ENCODE data around the gene NEUROD2. TPM values are rescaled to one million over a fixed set of nuclear protein-coding genes. Genes with fewer than 3 reads are reported as not detected.

The NEUROD2 gene
- total and polyA plus RNA-seq, 4 donors = not detected

DNA sequence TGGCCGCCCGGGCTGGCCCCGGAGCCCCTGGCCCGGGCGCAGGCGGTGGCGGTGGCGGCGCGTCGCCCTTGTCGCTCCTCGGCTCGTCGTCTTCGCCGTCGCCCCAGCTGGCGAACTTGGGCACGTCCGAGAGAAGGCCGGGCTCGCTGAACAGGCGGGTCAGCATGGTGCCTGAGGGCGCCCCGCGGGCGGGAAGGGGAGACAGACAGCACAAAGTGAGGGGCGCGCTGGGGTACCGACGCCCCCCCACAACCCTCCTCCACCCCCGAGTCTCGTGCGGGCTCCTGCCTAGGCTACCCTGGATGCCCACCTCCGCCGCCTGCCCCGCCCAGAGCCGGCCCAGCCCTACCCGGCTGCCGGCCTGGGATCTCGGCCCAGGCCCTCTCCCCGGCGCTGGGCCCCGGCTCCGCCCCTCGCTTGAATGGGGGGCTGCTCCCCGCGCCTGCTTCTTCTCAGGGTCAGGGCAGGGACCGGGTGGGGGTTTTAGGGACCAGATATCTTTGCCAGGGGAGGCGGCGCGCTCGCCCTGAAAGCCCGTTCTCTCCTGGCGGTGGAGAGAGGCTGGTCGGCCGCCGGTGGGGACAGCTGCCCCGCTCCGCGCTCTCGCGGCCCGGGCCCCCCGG, 1.2 kb downstream of the NEUROD2 start:
- DNase-seq (ENCODE audit: low spot score) = no peak

More for the DNA sequence above, 1.2 kb downstream of the NEUROD2 start:
- Histone ChIP-seq H3K4me1 (ENCODE audit: control insufficient read depth in 4 of 4, insufficient read depth in 4 of 4, low read length in 3 of 4) (peaks cover 9 to 20% (median 15%) of the 10 kb centered on the region in 4 donors), H3K9ac (ENCODE audit: low read depth in 1 of 2, low read length in 2 of 2) (no peak overlapping the region), H3K9me3 (ENCODE audit: control insufficient read depth in 4 of 4, low read length in 3 of 4) (no peaks in the 10 kb centered on the region), H3K4me3 (ENCODE audit: low read depth in 1 of 3, low read length in 3 of 3) (no peak overlapping the region), H3K27ac (ENCODE audit: low read depth in 1 of 2, low read length in 2 of 2) (no peak overlapping the region), H3K27me3 (ENCODE audit: control insufficient read depth in 4 of 4, insufficient read depth in 4 of 4, low read length in 3 of 4) (peaks cover 5 to 16% (median 9%) of the 10 kb centered on the region in 4 donors), H3K36me3 (ENCODE audit: control insufficient read depth in 4 of 4, insufficient read depth in 3 of 4, low read depth in 1 of 4, low read length in 3 of 4) (no peaks in the 10 kb centered on the region)
- TF ChIP-seq RXRA (IDR thresholded peaks at IDR 0.05) (no peak), NR2F2 (IDR thresholded peaks at IDR 0.05) (no peak), HNF4G (IDR thresholded peaks at IDR 0.05) (no peak), ATF3 (IDR thresholded peaks at IDR 0.05) (no peak), EGR1 (IDR thresholded peaks at IDR 0.05; ENCODE audit: low read depth in 2 of 2) (no peak), YY1 (IDR thresholded peaks at IDR 0.05) (no peak), CTCF (IDR thresholded peaks at IDR 0.05; ENCODE audit: low read depth, low read length, missing input control) (no peak), HNF4A (conservative IDR thresholded peaks at IDR 0.05) (no peak), GABPA (IDR thresholded peaks at IDR 0.05 in 1 of 2, conservative IDR thresholded peaks at IDR 0.05 in 1 of 2) (no peak), FOXA2 (IDR thresholded peaks at IDR 0.05) (no peak), TAF1 (conservative IDR thresholded peaks at IDR 0.05) (no peak), RAD21 (IDR thresholded peaks at IDR 0.05) (no peak), SP1 (IDR thresholded peaks at IDR 0.05) (no peak), FOXA1 (IDR thresholded peaks at IDR 0.05) (no peak), JUND (IDR thresholded peaks at IDR 0.05) (no peak)
- TF ChIP-seq, protein P1, sequence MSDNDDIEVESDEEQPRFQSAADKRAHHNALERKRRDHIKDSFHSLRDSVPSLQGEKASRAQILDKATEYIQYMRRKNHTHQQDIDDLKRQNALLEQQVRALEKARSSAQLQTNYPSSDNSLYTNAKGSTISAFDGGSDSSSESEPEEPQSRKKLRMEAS (IDR thresholded peaks at IDR 0.05) = no peak
- TF ChIP-seq, protein P2, sequence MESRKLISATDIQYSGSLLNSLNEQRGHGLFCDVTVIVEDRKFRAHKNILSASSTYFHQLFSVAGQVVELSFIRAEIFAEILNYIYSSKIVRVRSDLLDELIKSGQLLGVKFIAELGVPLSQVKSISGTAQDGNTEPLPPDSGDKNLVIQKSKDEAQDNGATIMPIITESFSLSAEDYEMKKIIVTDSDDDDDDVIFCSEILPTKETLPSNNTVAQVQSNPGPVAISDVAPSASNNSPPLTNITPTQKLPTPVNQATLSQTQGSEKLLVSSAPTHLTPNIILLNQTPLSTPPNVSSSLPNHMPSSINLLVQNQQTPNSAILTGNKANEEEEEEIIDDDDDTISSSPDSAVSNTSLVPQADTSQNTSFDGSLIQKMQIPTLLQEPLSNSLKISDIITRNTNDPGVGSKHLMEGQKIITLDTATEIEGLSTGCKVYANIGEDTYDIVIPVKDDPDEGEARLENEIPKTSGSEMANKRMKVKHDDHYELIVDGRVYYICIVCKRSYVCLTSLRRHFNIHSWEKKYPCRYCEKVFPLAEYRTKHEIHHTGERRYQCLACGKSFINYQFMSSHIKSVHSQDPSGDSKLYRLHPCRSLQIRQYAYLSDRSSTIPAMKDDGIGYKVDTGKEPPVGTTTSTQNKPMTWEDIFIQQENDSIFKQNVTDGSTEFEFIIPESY (IDR thresholded peaks at IDR 0.05) = no peak
- TF ChIP-seq, protein P3, sequence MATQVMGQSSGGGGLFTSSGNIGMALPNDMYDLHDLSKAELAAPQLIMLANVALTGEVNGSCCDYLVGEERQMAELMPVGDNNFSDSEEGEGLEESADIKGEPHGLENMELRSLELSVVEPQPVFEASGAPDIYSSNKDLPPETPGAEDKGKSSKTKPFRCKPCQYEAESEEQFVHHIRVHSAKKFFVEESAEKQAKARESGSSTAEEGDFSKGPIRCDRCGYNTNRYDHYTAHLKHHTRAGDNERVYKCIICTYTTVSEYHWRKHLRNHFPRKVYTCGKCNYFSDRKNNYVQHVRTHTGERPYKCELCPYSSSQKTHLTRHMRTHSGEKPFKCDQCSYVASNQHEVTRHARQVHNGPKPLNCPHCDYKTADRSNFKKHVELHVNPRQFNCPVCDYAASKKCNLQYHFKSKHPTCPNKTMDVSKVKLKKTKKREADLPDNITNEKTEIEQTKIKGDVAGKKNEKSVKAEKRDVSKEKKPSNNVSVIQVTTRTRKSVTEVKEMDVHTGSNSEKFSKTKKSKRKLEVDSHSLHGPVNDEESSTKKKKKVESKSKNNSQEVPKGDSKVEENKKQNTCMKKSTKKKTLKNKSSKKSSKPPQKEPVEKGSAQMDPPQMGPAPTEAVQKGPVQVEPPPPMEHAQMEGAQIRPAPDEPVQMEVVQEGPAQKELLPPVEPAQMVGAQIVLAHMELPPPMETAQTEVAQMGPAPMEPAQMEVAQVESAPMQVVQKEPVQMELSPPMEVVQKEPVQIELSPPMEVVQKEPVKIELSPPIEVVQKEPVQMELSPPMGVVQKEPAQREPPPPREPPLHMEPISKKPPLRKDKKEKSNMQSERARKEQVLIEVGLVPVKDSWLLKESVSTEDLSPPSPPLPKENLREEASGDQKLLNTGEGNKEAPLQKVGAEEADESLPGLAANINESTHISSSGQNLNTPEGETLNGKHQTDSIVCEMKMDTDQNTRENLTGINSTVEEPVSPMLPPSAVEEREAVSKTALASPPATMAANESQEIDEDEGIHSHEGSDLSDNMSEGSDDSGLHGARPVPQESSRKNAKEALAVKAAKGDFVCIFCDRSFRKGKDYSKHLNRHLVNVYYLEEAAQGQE (IDR thresholded peaks at IDR 0.05) = no peak
- WGBS = 3% methylated on average over 66 of the region's 66 CpGs

Measured in liver (tissue), 9 donors.